ENCODE measurements around the gene DNLZ. TPM values are rescaled to one million over a fixed set of nuclear protein-coding genes. Genes with fewer than 3 reads are reported as not detected.

The DNLZ gene
- total and polyA plus RNA-seq, 4 donors = 2.0 to 7.1 (median 4.5) TPM

GRCh38 chr9:136372006-136372405 is 8.5 kb upstream of the DNLZ start:
- peaks cover 0 to 10% (median 5%) of the 10 kb centered on the region in 4 donors for H3K4me1 ChIP-seq (ENCODE audit: control insufficient read depth in 4 of 4, insufficient read depth in 4 of 4, low read length in 3 of 4)
- H3K9ac ChIP-seq (ENCODE audit: low read depth in 1 of 2, low read length in 2 of 2) = no peak overlapping the region
- no peaks in the 10 kb centered on the region for H3K27me3 ChIP-seq (ENCODE audit: control insufficient read depth in 4 of 4, insufficient read depth in 4 of 4, low read length in 3 of 4)
- 93% methylated on average over 21 of the region's 21 CpGs for WGBS
- no peaks in the 10 kb centered on the region for H3K9me3 ChIP-seq (ENCODE audit: control insufficient read depth in 4 of 4, low read length in 3 of 4)
- H3K4me3 ChIP-seq (ENCODE audit: low read depth in 1 of 3, low read length in 3 of 3) = no peak overlapping the region
- DNase-seq (ENCODE audit: low spot score) = no peak
- TF ChIP-seq SP1 (IDR thresholded peaks at IDR 0.05) = no peak
- TF ChIP-seq, protein P1, sequence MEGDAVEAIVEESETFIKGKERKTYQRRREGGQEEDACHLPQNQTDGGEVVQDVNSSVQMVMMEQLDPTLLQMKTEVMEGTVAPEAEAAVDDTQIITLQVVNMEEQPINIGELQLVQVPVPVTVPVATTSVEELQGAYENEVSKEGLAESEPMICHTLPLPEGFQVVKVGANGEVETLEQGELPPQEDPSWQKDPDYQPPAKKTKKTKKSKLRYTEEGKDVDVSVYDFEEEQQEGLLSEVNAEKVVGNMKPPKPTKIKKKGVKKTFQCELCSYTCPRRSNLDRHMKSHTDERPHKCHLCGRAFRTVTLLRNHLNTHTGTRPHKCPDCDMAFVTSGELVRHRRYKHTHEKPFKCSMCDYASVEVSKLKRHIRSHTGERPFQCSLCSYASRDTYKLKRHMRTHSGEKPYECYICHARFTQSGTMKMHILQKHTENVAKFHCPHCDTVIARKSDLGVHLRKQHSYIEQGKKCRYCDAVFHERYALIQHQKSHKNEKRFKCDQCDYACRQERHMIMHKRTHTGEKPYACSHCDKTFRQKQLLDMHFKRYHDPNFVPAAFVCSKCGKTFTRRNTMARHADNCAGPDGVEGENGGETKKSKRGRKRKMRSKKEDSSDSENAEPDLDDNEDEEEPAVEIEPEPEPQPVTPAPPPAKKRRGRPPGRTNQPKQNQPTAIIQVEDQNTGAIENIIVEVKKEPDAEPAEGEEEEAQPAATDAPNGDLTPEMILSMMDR (IDR thresholded peaks at IDR 0.05; ENCODE audit: low read depth, low read length, missing input control) = no peak
- no peak for TF ChIP-seq YY1 (IDR thresholded peaks at IDR 0.05)
- TF ChIP-seq HNF4A (conservative IDR thresholded peaks at IDR 0.05) = no peak
- TF ChIP-seq FOXA1 (IDR thresholded peaks at IDR 0.05) = no peak
- no peak for TF ChIP-seq GABPA (IDR thresholded peaks at IDR 0.05 in 1 of 2, conservative IDR thresholded peaks at IDR 0.05 in 1 of 2)
- TF ChIP-seq RXRA (IDR thresholded peaks at IDR 0.05) = no peak
- TF ChIP-seq HNF4G (IDR thresholded peaks at IDR 0.05) = no peak
- no peak for TF ChIP-seq FOXA2 (IDR thresholded peaks at IDR 0.05)
- TF ChIP-seq, protein P2, sequence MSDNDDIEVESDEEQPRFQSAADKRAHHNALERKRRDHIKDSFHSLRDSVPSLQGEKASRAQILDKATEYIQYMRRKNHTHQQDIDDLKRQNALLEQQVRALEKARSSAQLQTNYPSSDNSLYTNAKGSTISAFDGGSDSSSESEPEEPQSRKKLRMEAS (IDR thresholded peaks at IDR 0.05) = no peak
- TF ChIP-seq, protein P3, sequence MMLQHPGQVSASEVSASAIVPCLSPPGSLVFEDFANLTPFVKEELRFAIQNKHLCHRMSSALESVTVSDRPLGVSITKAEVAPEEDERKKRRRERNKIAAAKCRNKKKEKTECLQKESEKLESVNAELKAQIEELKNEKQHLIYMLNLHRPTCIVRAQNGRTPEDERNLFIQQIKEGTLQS (IDR thresholded peaks at IDR 0.05) = no peak
- no peak for TF ChIP-seq JUND (IDR thresholded peaks at IDR 0.05)
- TF ChIP-seq REST (IDR thresholded peaks at IDR 0.05) = no peak
- TF ChIP-seq TAF1 (conservative IDR thresholded peaks at IDR 0.05) = no peak
- TF ChIP-seq EGR1 (IDR thresholded peaks at IDR 0.05; ENCODE audit: low read depth in 2 of 2) = no peak
- TF ChIP-seq RAD21 (IDR thresholded peaks at IDR 0.05) = no peak
- TF ChIP-seq, protein P4, sequence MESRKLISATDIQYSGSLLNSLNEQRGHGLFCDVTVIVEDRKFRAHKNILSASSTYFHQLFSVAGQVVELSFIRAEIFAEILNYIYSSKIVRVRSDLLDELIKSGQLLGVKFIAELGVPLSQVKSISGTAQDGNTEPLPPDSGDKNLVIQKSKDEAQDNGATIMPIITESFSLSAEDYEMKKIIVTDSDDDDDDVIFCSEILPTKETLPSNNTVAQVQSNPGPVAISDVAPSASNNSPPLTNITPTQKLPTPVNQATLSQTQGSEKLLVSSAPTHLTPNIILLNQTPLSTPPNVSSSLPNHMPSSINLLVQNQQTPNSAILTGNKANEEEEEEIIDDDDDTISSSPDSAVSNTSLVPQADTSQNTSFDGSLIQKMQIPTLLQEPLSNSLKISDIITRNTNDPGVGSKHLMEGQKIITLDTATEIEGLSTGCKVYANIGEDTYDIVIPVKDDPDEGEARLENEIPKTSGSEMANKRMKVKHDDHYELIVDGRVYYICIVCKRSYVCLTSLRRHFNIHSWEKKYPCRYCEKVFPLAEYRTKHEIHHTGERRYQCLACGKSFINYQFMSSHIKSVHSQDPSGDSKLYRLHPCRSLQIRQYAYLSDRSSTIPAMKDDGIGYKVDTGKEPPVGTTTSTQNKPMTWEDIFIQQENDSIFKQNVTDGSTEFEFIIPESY (IDR thresholded peaks at IDR 0.05) = no peak
- TF ChIP-seq NR2F2 (IDR thresholded peaks at IDR 0.05) = no peak
- H3K27ac ChIP-seq (ENCODE audit: low read depth in 1 of 2, low read length in 2 of 2) = no peak overlapping the region
- peaks cover 0 to 1% (median 0%) of the 10 kb centered on the region in 4 donors for H3K36me3 ChIP-seq (ENCODE audit: control insufficient read depth in 4 of 4, insufficient read depth in 3 of 4, low read depth in 1 of 4, low read length in 3 of 4)
